Measurements from ENCODE around the gene SUZ12.
A peak's percentile ranks its signal among the peaks of the same experiment; 100 is the strongest.
"Not testable (repeated sequence)": the region's sequence is repeated elsewhere in the genome, so short reads cannot be mapped to it uniquely, and the experiment has no call there.

The SUZ12 gene

DNA sequence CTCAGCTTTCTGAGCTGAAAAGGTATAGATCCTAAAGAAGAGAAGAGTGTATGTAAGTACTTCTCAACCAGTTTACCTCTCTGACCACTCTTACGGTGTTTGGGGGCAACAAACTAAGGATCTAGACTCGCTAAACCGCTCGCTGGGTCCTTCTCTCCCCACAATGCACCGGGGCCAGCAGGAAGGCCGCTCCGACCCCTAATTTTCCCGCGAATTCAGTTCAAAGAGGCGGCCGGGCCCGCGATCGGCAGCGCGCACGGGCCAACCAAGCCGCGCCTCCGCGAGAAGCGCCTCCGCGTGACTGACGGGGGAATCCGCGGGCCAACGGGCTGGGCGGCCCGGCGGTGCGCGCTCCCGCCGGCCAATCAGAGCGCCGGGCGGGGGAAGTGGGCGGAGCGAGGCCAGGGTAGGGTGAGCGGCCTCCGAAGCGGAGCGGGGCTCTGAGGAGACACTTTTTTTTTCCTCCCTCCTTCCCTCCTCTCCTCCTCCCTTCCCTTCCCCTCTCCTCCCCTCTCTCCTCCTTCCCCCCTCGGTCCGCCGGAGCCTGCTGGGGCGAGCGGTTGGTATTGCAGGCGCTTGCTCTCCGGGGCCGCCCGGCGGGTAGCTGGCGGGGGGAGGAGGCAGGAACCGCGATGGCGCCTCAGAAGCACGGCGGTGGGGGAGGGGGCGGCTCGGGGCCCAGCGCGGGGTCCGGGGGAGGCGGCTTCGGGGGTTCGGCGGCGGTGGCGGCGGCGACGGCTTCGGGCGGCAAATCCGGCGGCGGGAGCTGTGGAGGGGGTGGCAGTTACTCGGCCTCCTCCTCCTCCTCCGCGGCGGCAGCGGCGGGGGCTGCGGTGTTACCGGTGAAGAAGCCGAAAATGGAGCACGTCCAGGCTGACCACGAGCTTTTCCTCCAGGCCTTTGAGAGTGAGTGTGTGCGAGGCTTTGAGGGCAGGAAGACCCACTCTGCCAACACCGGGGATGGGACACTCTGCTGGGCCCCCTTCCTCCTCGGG lies at the start of gene SUZ12:
SUZ12 (plus strand) TSS at position 393 of the 995 bp plus-strand sequence; CDS start at position 633, 240 bp downstream.
- peak; percentile 54 to 78 for DNase-seq

DNA sequence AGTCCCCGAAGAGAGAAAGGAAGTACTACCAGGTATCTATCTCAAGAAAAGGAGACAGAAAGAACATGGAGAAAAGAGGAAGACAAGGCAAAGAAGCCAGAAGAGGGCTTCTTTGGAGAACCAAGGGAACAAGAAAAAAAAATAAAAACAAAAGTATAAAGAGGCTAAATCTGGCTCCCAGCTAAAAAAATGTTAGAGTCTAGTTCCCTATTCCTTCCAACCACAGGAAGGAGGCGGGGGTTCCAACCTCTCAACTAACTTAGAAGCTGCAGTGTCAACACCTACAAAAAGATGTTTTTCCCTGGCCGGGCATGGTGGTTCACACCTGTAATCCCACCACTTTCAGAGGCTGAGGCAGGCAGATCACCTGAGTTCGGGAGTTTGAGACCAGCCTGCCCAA lies 48.7 kb upstream of the SUZ12 start:
- DNase-seq, result no peak

DNA sequence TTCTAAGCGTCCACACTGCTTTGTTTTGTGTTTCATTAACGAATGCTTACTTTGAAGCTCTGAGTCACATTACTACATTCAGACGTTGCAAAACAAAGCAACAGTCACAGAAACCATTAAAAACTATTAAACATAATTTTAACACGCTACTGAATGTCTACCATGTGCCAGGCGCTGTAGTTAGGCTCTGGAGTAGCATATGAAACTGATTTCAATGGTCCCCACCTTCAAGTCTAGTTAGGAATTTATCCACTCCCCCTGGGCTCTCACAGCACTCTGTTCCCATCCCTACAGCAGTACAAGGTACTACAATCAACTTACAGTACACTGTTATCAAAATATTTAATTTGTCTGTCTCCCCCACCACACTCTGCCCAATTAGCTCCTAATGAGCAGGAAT lies 35.9 kb upstream of the SUZ12 start:
- DNase-seq, result peak in 1 of 2 experiments; percentile 5

DNA sequence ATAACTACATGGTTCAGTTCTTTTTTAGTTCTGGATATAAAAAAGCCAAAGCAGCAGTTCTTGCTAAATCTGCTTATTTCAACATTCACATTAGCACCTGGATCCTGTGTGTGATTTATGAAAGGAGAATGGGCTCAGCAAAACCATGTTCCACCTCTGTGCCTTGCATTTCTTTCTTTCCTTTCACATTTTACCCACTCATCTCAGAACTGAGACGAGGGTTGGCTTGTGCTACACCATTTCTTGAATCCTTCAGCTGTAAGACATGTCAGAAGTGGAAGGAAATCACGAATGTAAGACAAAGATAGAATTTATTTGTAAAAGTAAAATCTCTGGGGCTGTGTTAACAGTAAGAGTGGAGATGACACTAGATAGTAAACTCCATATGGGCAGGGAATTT lies 34.1 kb upstream of the SUZ12 start:
- no peak for DNase-seq

DNA sequence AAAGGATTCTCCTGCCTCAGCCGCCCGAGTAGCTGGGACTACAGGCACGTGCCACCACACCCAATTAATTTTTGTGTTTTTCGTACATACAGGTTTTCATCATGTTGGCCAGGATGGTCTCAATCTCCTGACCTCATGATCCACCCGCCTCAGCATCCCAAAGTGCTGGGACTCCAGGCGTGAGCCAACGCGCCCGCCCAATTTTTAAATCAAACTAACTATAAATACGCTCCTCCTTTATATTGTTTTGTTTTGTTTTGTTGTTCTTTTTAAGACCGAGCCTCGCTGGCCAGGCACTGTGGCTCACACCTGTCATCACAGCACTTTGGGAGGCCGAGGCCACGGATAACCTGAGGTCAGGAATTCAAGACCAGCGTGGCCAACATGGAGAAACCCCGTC lies 33.4 kb upstream of the SUZ12 start:
- DNase-seq, result no peak

DNA sequence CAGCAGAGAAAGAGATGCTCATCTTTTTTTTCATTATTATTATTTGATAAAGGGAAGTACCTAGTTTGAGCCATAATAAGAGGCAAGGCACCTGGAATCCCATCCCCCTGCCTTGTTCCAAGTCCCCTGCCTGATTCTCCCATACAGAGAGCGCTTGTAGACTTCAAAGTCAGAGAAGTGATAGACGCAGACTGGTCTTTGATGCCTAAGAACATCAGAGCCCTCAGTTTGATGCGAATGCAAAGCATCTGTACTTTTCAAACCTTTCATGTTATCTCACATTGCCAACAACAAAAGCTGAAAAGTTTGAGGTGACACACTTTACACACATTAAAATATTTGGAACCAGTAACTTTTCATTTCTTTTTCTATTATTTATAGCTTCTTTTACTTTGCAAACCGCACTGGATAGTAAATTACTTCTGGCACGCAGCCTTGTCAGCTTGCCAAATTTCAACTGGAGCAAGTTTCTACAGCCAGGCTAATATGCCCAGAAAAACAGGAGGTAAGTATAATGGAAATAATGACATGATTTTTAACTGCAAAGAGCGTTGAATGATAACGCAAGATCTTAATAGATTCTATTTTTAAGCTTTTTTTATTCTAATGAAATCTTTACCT lies 29.4 kb upstream of the SUZ12 start:
- peak in 1 of 2 experiments; percentile 1 for DNase-seq

DNA sequence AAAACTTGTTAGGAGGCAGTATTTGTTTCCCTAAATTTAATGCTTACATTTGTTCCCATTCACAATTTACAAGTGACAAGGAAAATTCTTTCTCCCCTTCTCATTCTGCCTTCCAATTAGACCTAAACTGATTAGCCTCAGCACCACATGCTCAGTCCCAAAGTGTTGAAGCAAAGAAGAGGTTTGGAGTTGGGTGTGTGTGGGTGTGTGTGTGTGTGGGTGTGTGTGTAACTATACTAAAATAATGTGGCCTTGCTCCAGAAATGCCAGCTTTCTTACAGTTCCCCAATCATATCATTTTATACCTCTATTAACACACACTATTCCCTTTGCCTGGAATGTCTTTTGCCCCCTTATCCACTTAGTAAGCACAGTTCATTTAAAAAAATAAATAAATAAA lies 28.4 kb upstream of the SUZ12 start:
- no peak for DNase-seq

DNA sequence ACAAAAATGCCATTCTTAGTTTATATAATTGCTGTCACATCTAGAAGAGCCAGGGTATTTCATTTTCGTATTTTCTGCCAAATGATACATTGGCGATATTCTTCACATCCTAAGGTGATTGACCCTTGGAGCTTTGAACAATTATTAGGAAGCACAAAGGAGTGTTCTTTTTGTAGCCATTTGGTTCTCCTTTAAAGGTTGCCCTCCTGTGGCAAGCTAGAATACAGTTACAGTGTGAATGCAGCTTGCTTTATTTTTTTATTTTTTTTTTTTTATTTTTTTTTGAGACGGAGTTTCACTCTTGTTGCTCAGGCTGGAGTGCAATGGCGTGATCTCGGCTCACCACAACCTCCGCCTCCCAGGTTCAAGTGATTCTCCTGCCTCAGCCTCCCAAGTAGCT lies 24.1 kb upstream of the SUZ12 start:
- not testable (repeated sequence) for DNase-seq

DNA sequence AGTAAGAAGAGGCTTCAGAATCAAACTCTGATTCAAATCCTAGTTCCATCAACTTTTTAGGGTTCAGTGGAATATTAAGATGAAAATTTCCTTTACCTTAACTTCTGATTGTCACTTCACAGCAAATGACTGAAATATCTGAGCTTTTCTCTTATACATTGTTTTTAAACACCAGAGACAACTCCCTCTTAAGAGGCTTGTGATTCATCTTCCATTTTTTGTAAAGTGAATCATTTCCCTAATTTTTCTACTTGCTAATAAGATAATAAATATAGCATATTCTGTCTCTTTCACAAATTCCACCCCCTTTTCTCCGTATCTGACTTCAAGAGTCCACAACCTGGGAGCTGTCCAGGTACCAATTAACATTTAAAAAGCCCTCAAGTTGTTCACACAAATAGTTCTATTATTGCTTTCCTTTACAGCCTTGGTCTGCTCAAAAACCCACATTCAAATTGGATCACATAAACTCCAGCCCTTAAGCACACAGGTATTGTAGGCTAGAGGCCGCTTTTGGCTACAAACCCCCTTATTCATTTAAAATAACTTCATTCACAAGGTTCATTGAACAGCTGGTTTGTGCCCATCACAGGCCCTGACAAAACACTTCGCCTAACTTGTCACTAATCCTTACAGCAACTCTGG lies 21.2 kb upstream of the SUZ12 start:
- DNase-seq, result no peak

DNA sequence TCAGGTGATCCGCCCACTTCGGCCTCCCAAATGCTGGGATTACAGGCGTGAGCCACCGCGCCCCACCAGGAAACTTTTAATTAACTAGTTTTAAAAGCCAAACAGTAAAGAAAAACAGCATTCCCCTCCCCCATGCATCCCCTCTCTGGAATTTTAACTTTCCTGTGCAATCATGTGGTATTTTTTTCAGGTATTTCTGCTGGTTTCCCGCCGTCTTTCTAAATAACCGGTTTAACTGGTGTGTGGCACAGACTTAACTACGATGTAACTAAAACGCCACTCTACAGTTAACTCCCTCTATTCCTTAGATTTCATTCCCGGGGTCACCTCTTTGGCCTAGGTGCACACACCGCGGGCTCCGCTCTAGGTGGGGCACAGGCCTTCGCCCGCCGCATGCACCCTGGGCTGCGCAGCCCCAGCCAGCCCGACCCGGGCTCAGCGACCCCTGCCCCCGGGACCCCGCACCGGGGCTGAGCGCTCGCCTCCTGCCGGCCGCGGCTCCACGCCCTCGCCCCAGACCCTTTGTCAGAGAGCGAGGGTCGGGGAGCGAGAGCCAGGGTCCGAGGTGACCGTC lies 20.2 kb upstream of the SUZ12 start:
- no peak for DNase-seq

DNA sequence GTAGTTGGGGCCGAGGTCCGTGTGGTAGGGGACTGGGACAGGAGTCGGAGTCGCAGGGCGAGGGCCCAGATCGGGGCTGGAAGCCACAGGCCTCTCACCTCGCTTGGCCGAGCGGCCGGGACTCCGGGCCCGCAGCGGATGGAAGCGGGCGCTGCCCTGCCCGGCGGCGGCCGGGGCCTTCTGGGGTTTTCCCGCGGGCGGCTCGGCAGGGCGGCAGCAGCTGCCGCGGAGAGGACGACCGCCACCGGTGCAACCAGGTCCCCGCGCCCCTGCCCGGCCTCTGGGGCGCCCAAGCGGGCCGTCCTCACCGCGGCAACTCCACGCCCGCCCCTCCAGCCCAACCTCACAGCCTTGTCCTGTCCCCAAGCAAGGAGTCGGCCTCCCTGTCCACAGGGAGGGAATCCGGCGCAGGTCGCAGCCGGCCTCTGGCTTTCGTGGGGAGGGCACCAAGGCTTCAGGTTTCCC lies 19.7 kb upstream of the SUZ12 start:
- no peak for DNase-seq

DNA sequence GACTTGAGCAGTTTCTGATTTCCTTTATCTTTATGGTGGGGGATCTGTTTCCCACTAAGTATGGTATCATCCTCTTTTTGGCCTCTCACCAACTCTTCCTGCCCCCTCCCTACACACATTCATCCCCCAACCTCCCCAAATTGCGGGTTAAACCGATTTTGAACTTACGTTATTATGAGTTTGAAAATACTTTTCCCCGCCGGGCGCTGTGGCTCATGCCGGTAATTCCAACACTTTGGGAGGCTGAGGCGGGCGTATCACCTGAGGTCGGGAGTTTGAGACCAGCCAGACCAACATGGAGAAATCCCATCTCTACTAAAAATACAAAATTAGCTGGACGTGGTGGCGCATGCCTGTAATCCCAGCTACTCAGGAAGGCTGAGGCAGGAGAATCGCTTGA lies 19.1 kb upstream of the SUZ12 start:
- not testable (repeated sequence) for DNase-seq

DNA sequence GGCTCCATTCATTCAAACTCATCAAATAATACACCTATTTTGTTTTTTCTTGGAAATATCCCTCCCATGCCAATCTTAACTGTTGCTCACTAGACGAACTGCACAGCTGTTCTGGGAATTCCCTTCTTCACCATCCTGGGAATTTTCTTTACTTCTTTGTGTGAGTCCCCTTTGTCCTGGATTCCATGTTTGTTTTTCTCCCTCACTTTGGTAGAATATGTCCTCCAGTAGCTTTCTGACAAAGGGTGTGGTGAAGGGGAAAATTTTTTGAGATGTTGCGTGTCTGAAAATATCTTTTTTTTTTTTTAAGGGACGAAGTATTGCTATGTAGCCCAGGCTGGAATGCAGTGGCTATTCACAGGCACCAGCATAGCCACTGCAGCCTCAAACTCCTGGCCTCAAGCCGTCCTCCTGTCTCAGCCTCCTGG lies 18.1 kb upstream of the SUZ12 start:
- DNase-seq, result no peak

DNA sequence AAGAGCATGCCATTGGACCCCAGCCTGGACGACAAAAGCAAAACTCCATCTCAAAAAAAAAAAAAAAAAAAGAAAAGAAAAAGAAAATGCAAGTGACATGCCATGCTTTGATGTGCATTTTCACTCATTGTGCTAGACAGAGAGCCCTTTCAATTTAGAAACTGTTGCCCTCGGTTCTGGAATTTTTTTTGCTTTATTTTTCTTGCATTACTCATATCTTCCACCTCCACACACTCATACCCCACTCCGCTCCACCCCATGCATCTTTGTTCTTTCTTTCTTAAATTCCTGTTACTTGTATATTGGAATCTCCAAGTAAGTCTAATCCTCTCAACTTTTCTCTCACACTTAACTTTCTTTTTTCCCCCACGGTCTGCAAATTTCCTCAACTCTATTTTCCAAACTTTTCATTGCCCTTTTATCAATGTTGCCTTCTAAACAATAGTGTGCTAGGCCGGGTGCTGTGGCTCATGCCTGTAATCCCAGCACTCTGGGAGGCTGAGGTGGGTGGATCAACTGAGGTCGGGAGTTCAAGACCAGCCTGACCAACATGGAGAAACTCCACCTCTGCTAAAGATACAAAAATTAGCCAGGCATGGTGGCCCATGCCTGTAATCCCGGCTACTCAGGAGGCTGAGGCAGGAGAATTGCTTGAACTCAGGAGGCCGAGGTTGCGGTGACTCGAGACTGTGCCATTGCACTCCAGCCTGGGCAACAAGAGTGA lies 16.8 kb upstream of the SUZ12 start:
- DNase-seq, result no peak

DNA sequence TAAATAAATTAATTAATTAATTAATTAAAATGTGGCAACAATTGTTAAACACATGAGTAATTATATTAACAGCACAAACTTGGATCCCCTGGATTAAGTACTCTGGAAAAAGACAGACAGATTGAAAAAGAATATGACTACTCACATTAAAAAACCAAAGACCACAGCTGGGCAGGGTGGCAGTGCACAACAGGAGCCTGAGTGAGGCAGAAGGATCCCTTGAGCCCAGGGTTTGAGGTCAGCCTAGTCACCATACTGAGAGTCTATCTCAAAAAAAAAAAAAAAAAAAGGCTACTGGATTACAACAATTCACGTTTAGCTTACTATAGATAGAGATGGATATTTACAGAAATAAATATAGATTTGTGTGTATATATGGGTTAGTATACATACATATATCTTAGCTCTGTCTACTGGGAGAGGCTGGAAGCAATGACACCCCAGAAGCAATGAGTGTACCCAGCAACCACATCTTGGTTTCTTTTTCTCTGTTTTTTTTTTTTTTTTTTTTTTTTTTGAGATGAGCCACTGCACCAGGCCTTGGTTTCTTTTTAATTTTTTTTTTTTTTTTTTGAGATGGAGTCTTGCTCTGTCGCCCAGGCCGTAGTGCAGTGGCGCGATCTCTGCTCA lies 10.6 kb upstream of the SUZ12 start:
- no peak for DNase-seq

DNA sequence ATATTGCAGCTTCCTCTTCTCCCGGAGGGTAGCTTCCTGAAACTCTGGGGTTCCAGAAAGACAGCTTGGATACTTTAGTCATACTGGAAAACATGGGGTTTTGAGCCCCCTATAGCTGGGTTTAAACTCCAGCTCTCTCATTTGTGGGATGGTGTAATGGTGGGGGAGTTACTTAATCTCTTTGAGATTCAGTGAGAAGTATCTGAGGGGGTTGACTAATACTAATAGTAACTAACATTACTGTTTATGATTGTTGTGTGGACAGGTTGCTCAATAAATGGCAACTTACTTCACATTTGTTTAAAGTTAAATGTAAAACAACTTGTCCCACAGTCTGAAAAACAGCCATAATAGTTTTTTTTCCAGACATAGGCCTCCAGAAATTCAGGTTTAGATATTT lies 5.1 kb upstream of the SUZ12 start:
- no peak for DNase-seq

DNA sequence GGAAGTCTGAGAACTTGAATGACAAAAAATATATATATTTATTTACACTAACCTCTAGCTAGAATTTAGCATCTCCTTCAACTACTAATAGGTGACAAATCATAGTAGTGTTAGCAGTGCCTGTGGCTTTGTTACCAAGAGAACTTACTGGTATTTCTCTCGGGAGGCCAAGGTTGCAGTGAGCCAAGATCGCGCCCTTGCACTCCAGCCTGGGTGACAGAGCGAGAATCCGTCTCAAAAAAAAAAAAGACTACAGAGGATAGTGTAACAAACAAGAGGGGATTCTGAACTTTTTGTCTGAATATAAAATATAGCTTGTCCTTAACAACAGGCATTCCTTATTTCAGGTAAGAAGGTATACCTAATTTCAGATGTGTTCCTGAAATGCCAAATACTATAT lies 1.3 kb upstream of the SUZ12 start:
- no peak for DNase-seq

DNA sequence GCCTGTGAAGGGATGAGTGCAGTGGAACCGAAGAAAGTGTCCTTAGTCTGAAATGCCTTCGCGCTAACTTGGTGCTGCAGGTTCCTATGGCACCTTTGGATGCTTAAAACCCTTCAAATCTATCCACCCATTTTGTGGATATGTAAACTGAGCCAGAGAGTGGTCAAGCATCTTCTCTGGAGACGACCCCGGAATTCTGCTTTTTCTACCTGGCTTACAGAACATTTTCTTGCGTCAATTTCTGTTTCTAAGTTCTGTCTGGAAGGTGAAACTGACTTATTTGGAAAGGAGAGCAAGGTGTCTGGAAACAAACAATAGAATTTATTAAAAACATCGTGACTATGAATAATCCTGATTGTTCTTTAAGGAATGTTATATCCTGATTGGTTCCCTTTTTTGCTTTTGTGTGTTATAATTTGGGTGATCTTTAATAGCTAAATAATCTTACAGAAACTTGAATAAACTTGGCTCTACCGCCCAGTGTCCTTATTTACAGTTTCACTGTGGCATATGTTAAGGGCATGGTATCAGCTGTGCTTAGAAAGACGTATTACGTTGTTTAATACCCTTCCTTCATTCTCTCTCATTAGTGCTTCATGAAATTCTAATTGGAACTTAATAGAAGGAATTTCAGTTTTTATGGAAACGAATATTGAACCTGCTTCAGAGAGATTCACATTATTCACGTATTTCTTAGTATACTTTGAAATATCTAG lies 1.3 kb downstream of the SUZ12 start:
- not testable (repeated sequence) for DNase-seq

DNA sequence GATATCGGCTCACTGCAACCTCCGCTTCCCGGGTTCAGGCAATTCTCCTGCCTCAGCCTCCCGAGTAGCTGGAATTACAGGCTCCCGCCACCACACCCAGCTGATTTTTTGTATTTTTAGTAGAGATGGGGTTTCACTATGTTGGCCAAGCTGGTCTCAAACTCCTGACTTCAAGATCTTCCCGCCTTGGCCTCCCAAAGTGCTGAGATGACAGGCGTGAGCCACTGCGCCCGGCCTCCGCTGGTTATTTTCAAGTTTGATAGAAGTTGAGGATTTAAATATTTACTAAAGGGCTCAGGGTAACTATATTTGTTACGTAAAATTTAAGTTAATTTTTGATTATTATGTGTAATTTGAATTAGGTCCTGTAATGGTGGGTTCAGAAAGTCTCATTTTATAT lies 5.1 kb downstream of the SUZ12 start:
- DNase-seq, result not testable (repeated sequence)

DNA sequence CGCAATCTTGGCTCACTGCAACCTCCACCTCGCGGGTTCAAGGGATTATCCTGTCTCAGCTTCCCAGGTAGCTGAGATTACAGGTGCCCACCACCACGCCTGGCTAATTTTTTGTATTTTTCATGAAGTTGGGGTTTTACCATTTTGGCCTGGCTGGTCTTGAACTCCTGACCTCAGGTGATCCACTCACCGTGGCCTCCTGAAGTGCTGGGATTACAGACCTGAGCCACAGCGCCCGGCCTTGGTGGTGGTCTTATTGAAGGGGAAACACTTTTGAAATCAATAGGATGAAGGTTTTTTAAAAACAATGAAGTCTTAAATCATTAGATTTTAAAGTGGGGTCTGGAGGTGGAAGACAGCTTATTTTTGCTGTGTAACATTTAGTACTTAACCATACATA lies 5.6 kb downstream of the SUZ12 start:
- DNase-seq, result not testable (repeated sequence)

DNA sequence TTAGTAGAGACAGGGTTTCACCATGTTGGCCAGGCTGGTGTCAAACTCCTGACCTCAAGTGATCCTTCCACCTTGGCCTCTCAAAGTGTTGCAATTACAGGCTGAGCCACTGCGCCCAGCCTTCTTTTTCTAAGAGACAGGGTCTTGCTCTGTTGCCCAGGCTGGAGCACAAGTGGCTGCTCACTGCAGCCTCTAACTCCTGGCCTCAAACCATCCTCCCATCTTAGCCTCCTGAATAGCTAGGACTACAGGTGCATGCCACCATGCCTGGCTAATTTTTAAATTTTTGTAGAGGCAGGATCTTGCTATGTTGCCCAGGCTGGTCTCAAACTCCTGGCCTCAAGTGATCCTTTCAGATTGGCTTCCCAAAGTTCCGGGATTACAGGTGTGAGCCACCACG lies 15.1 kb downstream of the SUZ12 start:
- not testable (repeated sequence) for DNase-seq

All from SHP77 (cell line).